ENCODE data around the gene FHIT.
"Not testable (repeated sequence)": the region's sequence is repeated elsewhere in the genome, so short reads cannot be mapped to it uniquely, and the experiment has no call there.

Gene FHIT

GRCh38 chr3:59953104-59953503, 1298.1 kb downstream of the FHIT start:
- DNase-seq: no peak

GRCh38 chr3:59949311-59949710, 1301.9 kb downstream of the FHIT start:
- DNase-seq: no peak

- DNase-seq: no peak
Observed at GRCh38 chr3:59946401-59946800, 1304.9 kb downstream of the FHIT start.

GRCh38 chr3:59940718-59941117, 1310.5 kb downstream of the FHIT start:
- DNase-seq: no peak

- no peak for DNase-seq
Observed at GRCh38 chr3:59939826-59940426, 1311.3 kb downstream of the FHIT start.

- no peak for DNase-seq
Observed at GRCh38 chr3:59938828-59939227, 1312.4 kb downstream of the FHIT start.

- no peak for DNase-seq
Observed at GRCh38 chr3:59937201-59937600, 1314.1 kb downstream of the FHIT start.

- DNase-seq: no peak
Observed at GRCh38 chr3:59936472-59936871, 1314.8 kb downstream of the FHIT start.

- no peak for DNase-seq
Observed at GRCh38 chr3:59935025-59935424, 1316.2 kb downstream of the FHIT start.

- DNase-seq: not testable (repeated sequence)
Observed at GRCh38 chr3:59934560-59934959, 1316.7 kb downstream of the FHIT start.

- no peak for DNase-seq
Observed at GRCh38 chr3:59930170-59930569, 1321.1 kb downstream of the FHIT start.

GRCh38 chr3:59927056-59927455, 1324.2 kb downstream of the FHIT start:
- no peak for DNase-seq

- DNase-seq: no peak
Observed at GRCh38 chr3:59925946-59926345, 1325.3 kb downstream of the FHIT start.

- no peak for DNase-seq
Observed at GRCh38 chr3:59922192-59922591, 1329.1 kb downstream of the FHIT start.

- no peak for DNase-seq
Observed at GRCh38 chr3:59920822-59921221, 1330.4 kb downstream of the FHIT start.

- no peak for DNase-seq
Observed at GRCh38 chr3:59919586-59919985, 1331.7 kb downstream of the FHIT start.

- no peak for DNase-seq
Observed at GRCh38 chr3:59914251-59914650, 1337.0 kb downstream of the FHIT start.

- DNase-seq: no peak
Observed at GRCh38 chr3:59913645-59914044, 1337.6 kb downstream of the FHIT start.

- no peak for DNase-seq
Observed at GRCh38 chr3:59908701-59909100, 1342.6 kb downstream of the FHIT start.

GRCh38 chr3:59908280-59908679, 1343.0 kb downstream of the FHIT start:
- DNase-seq: no peak

- no peak for DNase-seq
Observed at GRCh38 chr3:59904296-59904695, 1347.0 kb downstream of the FHIT start.

- DNase-seq: no peak
Observed at GRCh38 chr3:59899061-59899460, 1352.2 kb downstream of the FHIT start.

GRCh38 chr3:59895972-59896371, 1355.3 kb downstream of the FHIT start:
- DNase-seq: no peak

GRCh38 chr3:59894425-59895121, 1356.7 kb downstream of the FHIT start:
- no peak for DNase-seq

- DNase-seq: no peak
Observed at GRCh38 chr3:59890639-59891038, 1360.6 kb downstream of the FHIT start.
